Liver (tissue), 3 donors: ENCODE results near the gene KRT9.

Experiments used
- EGR1 ChIP-seq, 2 donors: IDR thresholded peaks; 2 replicates each; pipeline ENCODE4 v1.6.1; 2016 to 2018; ENCODE audit warnings: antibody characterized with exemption in 2 of 2, low read depth in 2 of 2
- FOXA1 ChIP-seq: IDR thresholded peaks from 2 replicates; pipeline ENCODE4 v1.6.1; 2016; ENCODE audit warnings: antibody characterized with exemption
- GABPA ChIP-seq, 2 donors: IDR thresholded peaks in 1 of 2; conservative IDR thresholded peaks in 1 of 2; 2 replicates each; pipeline ENCODE4 v1.6.1; 2016; ENCODE audit warnings: antibody characterized with exemption in 2 of 2, mild to moderate bottlenecking in 1 of 2, moderate library complexity in 1 of 2
- JUND ChIP-seq, 2 donors: IDR thresholded peaks; 2 replicates each; pipeline ENCODE4 v1.6.1; 2016; ENCODE audit warnings: antibody characterized with exemption in 2 of 2
- MAX ChIP-seq: IDR thresholded peaks from 2 replicates; pipeline ENCODE4 v1.6.1; 2016; ENCODE audit warnings: antibody characterized with exemption
- NR2F2 ChIP-seq: IDR thresholded peaks from 2 replicates; pipeline ENCODE4 v1.6.1; 2016; ENCODE audit warnings: antibody characterized with exemption
- RAD21 ChIP-seq, 2 donors: IDR thresholded peaks; 2 replicates each; pipeline ENCODE4 v1.6.1; 2016; ENCODE audit warnings: antibody characterized with exemption in 2 of 2, mild to moderate bottlenecking in 2 of 2
- REST ChIP-seq: IDR thresholded peaks from 2 replicates; pipeline ENCODE4 v1.6.1; 2016; ENCODE audit warnings: antibody characterized with exemption, mild to moderate bottlenecking
- SP1 ChIP-seq: IDR thresholded peaks from 2 replicates; pipeline ENCODE4 v1.6.1; 2018; ENCODE audit warnings: antibody characterized with exemption, mild to moderate bottlenecking
- TAF1 ChIP-seq: conservative IDR thresholded peaks from 2 replicates; pipeline ENCODE4 v1.6.1; 2016; ENCODE audit warnings: antibody characterized with exemption, mild to moderate bottlenecking
- YY1 ChIP-seq: IDR thresholded peaks from 2 replicates; pipeline ENCODE4 v1.6.1; 2016; ENCODE audit warnings: antibody characterized with exemption, mild to moderate bottlenecking
- ZBTB33 ChIP-seq: IDR thresholded peaks from 2 replicates; pipeline ENCODE4 v1.6.1; 2016; ENCODE audit warnings: antibody characterized with exemption
- TF ChIP-seq, protein P1 (sequence below): fragments of 150-350 bp; IDR thresholded peaks from 2 replicates; pipeline ENCODE4 v1.5.1; 2017; ENCODE audit warnings: improper control_type of control experiment, low read depth, low read length; ENCODE audit not compliant: missing input control
- TF ChIP-seq, protein P2 (sequence below): IDR thresholded peaks from 2 replicates; pipeline ENCODE4 v1.6.1; 2016; ENCODE audit warnings: antibody characterized with exemption
- donor health status: healthy.
- donor health status: healthy.

- TF ChIP-seq, protein P1, sequence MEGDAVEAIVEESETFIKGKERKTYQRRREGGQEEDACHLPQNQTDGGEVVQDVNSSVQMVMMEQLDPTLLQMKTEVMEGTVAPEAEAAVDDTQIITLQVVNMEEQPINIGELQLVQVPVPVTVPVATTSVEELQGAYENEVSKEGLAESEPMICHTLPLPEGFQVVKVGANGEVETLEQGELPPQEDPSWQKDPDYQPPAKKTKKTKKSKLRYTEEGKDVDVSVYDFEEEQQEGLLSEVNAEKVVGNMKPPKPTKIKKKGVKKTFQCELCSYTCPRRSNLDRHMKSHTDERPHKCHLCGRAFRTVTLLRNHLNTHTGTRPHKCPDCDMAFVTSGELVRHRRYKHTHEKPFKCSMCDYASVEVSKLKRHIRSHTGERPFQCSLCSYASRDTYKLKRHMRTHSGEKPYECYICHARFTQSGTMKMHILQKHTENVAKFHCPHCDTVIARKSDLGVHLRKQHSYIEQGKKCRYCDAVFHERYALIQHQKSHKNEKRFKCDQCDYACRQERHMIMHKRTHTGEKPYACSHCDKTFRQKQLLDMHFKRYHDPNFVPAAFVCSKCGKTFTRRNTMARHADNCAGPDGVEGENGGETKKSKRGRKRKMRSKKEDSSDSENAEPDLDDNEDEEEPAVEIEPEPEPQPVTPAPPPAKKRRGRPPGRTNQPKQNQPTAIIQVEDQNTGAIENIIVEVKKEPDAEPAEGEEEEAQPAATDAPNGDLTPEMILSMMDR, result no peak
- TF ChIP-seq SP1 (no peak), MAX (no peak), YY1 (no peak), TAF1 (no peak), REST (no peak), GABPA (IDR thresholded peaks at IDR 0.05 in 1 of 2, conservative IDR thresholded peaks at IDR 0.05 in 1 of 2) (no peak), FOXA1 (no peak), RAD21 (IDR thresholded peaks at IDR 0.05) (no peak), EGR1 (IDR thresholded peaks at IDR 0.05; ENCODE audit: low read depth in 2 of 2) (no peak), JUND (IDR thresholded peaks at IDR 0.05) (no peak), ZBTB33 (no peak), NR2F2 (no peak)
- TF ChIP-seq, protein P2, sequence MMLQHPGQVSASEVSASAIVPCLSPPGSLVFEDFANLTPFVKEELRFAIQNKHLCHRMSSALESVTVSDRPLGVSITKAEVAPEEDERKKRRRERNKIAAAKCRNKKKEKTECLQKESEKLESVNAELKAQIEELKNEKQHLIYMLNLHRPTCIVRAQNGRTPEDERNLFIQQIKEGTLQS, result no peak
Observed at GRCh38 chr17:41538565-41538991, 33.3 kb downstream of the KRT9 start.
